ENCODE data around the gene FOXK1.

The FOXK1 gene

DNA sequence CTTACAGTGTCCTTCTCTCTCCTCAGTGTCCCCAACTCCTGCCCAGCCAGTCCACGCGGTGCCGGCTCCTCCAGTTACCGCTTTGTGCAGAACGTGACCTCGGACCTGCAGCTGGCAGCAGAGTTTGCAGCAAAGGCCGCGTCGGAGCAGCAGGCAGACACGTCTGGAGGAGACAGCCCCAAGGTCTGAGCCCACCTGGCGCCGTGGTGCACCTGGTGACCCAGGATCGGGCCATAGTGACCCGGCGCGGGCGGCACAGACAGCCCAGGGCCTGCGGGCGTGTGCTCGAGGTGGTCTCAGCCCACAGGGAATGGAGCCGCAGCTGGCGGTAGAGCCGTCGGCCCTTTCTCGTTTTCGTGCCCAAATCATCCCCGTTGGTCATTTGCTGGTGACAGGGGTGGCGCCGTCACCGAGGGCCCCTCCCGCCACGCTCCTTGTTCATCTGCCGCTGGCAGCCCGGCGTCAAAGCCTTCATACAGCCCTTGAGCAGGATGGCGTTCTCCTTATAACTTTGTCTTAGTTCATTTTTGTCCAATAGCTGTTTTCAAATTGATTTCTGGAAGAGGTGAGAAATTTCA, 72.4 kb downstream of the FOXK1 start:
- no peak overlapping the region for H3K27ac ChIP-seq
- no peak for TF ChIP-seq ZFX (IDR thresholded peaks at IDR 0.05; ENCODE audit: borderline replicate concordance)
- TF ChIP-seq, protein P1, sequence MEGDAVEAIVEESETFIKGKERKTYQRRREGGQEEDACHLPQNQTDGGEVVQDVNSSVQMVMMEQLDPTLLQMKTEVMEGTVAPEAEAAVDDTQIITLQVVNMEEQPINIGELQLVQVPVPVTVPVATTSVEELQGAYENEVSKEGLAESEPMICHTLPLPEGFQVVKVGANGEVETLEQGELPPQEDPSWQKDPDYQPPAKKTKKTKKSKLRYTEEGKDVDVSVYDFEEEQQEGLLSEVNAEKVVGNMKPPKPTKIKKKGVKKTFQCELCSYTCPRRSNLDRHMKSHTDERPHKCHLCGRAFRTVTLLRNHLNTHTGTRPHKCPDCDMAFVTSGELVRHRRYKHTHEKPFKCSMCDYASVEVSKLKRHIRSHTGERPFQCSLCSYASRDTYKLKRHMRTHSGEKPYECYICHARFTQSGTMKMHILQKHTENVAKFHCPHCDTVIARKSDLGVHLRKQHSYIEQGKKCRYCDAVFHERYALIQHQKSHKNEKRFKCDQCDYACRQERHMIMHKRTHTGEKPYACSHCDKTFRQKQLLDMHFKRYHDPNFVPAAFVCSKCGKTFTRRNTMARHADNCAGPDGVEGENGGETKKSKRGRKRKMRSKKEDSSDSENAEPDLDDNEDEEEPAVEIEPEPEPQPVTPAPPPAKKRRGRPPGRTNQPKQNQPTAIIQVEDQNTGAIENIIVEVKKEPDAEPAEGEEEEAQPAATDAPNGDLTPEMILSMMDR (IDR thresholded peaks at IDR 0.05): no peak

DNA sequence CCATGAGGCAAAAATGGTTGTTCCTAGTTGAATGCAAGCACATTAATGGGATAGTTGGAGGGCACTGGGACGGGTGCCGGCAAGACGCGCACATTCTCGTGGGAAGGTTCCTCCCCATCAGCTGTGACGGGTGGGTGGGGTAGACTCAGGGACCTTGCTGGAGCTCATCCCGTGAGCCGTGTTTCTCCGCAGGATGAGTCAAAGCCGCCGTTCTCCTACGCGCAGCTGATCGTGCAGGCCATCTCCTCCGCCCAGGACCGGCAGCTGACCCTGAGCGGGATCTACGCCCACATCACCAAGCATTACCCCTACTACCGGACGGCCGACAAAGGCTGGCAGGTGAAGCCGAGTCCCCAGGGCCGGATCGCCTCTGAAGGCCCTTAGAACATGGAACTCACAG, 73.0 kb downstream of the FOXK1 start:
- TF ChIP-seq, protein P1 (IDR thresholded peaks at IDR 0.05): no peak
- TF ChIP-seq ZFX (IDR thresholded peaks at IDR 0.05; ENCODE audit: borderline replicate concordance): no peak
- H3K27ac ChIP-seq: no peak overlapping the region

DNA sequence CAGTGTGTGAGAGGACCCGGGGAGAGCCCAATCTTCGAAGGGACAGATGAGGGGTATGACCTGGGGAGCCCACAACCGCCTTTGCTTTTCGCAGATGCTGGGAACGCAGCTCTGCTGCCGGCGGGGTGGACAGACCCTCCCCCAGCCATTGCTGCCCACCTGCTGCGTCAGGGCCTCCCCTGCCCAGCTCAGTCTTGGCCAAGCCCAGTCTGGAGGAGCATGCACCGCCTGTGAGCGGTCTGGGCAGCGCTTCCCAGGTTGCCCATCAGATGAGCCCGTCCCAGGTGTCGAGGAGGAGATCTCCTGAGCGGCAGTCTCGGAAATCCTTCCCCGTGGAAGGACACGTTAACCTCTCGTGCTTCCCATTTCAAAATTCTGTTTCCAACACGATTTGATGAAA, 76.0 kb downstream of the FOXK1 start:
- no peak overlapping the region for H3K27ac ChIP-seq
- TF ChIP-seq, protein P1 (IDR thresholded peaks at IDR 0.05): no peak
- no peak for TF ChIP-seq ZFX (IDR thresholded peaks at IDR 0.05; ENCODE audit: borderline replicate concordance)

DNA sequence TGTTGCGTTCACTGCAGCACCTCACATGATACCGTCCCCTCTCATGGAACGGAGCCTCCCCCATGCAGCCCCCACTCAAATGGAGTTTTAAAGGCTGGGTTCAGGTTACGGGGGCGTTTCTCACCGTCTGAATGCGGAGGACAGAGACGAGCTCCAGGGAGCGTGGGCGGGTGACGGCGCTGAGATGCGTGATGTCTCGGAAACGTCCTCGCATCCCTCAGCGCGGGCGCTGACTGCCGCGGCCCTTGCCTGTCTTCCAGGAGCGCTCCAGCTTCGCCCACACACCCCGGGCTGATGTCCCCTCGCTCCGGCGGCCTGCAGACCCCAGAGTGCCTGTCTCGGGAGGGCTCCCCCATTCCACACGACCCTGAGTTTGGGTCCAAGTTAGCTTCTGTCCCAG, 76.7 kb downstream of the FOXK1 start:
- TF ChIP-seq ZFX (IDR thresholded peaks at IDR 0.05; ENCODE audit: borderline replicate concordance): no peak
- TF ChIP-seq, protein P1 (IDR thresholded peaks at IDR 0.05): no peak
- no peak overlapping the region for H3K27ac ChIP-seq

DNA sequence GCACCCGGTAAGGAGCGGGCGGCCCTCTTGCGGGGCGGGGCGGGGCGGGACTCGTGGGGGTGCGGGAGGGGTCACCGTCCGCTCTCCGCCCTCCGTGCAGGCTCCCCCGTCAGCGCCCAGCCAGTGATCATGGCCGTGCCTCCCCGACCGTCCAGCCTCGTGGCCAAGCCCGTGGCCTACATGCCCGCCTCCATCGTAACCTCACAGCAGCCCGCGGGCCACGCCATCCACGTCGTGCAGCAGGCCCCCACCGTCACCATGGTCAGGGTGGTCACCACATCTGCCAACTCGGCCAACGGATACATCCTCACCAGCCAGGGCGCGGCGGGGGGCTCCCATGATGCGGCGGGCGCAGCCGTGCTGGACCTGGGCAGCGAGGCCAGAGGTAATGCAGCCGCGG, 77.1 kb downstream of the FOXK1 start:
- H3K27ac ChIP-seq: no peak overlapping the region
- TF ChIP-seq, protein P1 (IDR thresholded peaks at IDR 0.05): no peak
- no peak for TF ChIP-seq ZFX (IDR thresholded peaks at IDR 0.05; ENCODE audit: borderline replicate concordance)

DNA sequence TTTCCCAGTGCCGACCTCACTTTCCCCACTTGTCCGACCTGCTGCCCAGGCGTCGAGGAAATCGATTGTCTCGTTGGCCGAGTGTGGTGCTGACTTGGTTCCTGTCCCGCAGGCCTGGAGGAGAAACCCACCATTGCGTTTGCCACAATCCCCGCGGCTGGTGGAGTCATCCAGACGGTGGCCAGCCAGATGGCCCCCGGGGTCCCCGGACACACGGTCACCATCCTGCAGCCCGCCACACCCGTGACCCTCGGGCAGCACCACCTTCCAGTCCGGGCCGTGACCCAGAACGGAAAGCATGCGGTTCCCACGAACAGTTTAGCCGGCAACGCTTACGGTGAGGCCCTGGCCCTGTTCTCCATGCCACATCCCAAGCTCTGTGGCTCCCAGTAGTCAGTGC, 78.9 kb downstream of the FOXK1 start:
- H3K27ac ChIP-seq: no peak overlapping the region
- TF ChIP-seq, protein P1 (IDR thresholded peaks at IDR 0.05): no peak
- no peak for TF ChIP-seq ZFX (IDR thresholded peaks at IDR 0.05; ENCODE audit: borderline replicate concordance)

DNA sequence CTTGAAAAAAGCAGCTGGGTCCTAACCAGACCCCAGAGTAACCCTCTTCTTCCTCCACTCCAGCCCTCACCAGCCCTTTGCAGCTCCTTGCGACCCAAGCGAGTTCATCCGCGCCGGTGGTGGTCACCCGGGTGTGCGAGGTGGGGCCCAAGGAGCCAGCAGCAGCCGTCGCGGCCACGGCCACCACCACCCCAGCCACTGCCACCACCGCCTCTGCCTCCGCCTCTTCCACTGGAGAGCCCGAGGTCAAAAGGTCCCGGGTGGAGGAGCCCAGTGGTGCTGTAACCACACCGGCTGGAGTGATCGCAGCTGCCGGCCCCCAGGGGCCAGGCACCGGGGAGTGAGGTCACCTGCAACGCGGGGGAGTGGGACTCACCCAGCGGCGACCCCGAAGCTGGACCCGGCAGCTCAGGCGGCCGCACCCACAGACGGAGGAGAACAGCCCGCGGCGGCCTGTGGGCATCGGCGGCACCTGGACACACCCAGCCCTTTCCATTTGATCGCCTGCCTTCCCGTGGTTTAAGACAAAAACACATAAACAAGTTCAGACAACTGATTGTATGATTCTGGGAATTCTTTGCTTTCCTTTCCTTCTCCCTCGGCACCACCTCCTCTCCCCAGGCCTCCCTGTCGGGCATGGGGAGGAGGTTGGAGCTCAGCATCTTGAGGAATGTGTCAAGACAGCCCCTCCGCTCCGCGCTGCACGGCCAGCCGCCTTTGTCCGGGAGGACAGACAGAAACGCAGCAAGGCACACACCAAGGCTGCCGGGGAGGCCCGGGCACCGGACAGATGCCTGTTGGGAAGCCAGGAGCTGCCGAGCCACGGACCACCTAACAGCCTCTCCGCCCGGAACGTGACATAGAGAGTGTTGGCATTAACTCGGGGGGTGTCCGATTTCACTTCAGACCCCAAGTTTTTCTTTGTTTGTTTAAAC, 80.3 kb downstream of the FOXK1 start:
- TF ChIP-seq, protein P1 (IDR thresholded peaks at IDR 0.05): no peak
- TF ChIP-seq ZFX (IDR thresholded peaks at IDR 0.05; ENCODE audit: borderline replicate concordance): no peak
- H3K27ac ChIP-seq: no peak overlapping the region

Data from 22Rv1 (cell line).